ENCODE data around the gene JAM2.

- TF ChIP-seq CTCF (IDR thresholded peaks at IDR 0.05) (no peak), POLR2A (IDR thresholded peaks at IDR 0.05) (no peak), POLR2AphosphoS5 (IDR thresholded peaks at IDR 0.05) (no peak), EP300 (IDR thresholded peaks at IDR 0.05) (no peak)
Measured at GRCh38 chr21:25647647-25648046, 8.6 kb downstream of the JAM2 start.

Data from gastroesophageal sphincter (tissue), 3 donors.